DOHH2 (cell line): ENCODE measurements around the gene PARP16.

ENCODE experiments used
- H3F3A ChIP-seq: fragments of 200-600 bp; sonication (generic), shearing (Covaris generic); 2 replicates; pipeline ENCODE4 v1.6.0; 2016; ENCODE audit warnings: antibody characterized with exemption, mild to moderate bottlenecking; ENCODE audit not compliant: control insufficient read depth, insufficient read depth
- H3K27ac ChIP-seq: fragments of 200-600 bp; sonication (generic); 2 replicates; pipeline ENCODE4 v1.5.1; 2014; ENCODE audit warnings: low read depth, mild to moderate bottlenecking, low read length, moderate library complexity
- H3K27me3 ChIP-seq: fragments of 200-600 bp; sonication (generic); 2 replicates; pipeline ENCODE4 v1.6.1; 2014; ENCODE audit warnings: mild to moderate bottlenecking, low read length, mixed read lengths; ENCODE audit not compliant: control insufficient read depth
- H3K36me3 ChIP-seq: fragments of 200-600 bp; sonication (generic); 2 replicates; pipeline ENCODE4 v1.6.1; 2014; ENCODE audit warnings: mild to moderate bottlenecking, low read length, moderate library complexity, mixed read lengths; ENCODE audit not compliant: control insufficient read depth
- H3K4me1 ChIP-seq: fragments of 200-600 bp; sonication (generic); 2 replicates; pipeline ENCODE4 v1.6.1; 2014; ENCODE audit warnings: mild to moderate bottlenecking, low read length, mixed read lengths; ENCODE audit not compliant: control insufficient read depth
- H3K4me2 ChIP-seq: fragments of 200-600 bp; sonication (generic); 2 replicates; pipeline ENCODE4 v1.6.0; 2014; ENCODE audit warnings: mild to moderate bottlenecking, low read length, moderate library complexity
- H3K4me3 ChIP-seq: fragments of 200-600 bp; sonication (generic); 2 replicates; pipeline ENCODE4 v1.5.1; 2014; ENCODE audit warnings: mild to moderate bottlenecking, low read length, mixed read lengths
- H3K79me2 ChIP-seq: fragments of 200-600 bp; sonication (generic); 2 replicates; pipeline ENCODE4 v1.6.1; 2014; ENCODE audit warnings: mild to moderate bottlenecking, low read length, mixed read lengths; ENCODE audit not compliant: control insufficient read depth
- H3K9me2 ChIP-seq: fragments of 200-600 bp; sonication (generic); replicated peaks from 2 replicates; pipeline ENCODE4 v1.6.1; 2014; ENCODE audit warnings: mild to moderate bottlenecking, low read length, mixed read lengths; ENCODE audit not compliant: control insufficient read depth
- H3K9me3 ChIP-seq: fragments of 200-600 bp; sonication (generic); 2 replicates; pipeline ENCODE4 v1.6.1; 2014; ENCODE audit warnings: antibody characterized with exemption, low read length, mixed read lengths; ENCODE audit not compliant: control insufficient read depth, insufficient read depth
- H4K20me1 ChIP-seq: fragments of 200-600 bp; sonication (generic); 2 replicates; pipeline ENCODE4 v1.6.0; 2014; ENCODE audit warnings: low read depth, mild to moderate bottlenecking, antibody characterized with exemption, low read length, moderate library complexity; ENCODE audit not compliant: control insufficient read depth, insufficient read depth
- EZH2phosphoT487 ChIP-seq: fragments of 200-600 bp; sonication (generic); IDR thresholded peaks from 2 replicates; pipeline ENCODE4 v1.6.1; 2017; ENCODE audit warnings: borderline replicate concordance, mild to moderate bottlenecking, antibody characterized with exemption, low read length, moderate library complexity, mixed read lengths
- TF ChIP-seq, protein P1 (sequence below): fragments of 200-600 bp; sonication (generic); IDR thresholded peaks from one replicate; pipeline ENCODE4 v1.5.1; 2014; ENCODE audit warnings: antibody characterized with exemption, mild to moderate bottlenecking, low read depth, low read length; ENCODE audit not compliant: poor library complexity, severe bottlenecking

The PARP16 gene

DNA sequence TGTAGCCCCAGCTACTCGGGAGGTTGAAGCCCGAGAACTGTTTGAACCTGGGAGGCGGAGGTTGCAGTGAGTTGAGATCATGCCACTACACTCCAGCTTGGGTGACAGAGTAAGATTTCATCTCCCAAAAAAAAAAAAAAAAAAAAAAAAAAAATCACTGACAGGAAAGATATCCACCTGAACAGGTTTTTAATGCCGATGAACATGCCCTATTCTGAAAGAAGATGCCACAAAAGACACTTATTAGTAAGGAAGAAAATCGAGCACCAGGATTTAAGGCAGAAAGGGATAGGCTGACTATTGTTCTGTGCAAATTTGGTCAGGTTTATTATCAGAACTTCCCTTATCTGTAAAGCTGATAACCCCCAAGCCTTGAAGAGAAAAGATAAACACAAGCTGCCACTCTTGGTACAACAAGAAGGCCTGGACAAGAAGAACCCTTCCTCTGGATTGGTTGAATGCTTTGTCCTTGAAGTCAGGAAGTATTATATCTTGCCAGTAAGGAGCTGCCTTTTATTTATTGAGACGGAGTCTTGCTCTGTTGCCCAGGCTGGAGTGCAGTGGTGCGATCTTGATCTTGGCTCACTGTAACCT lies 2.7 kb upstream of the PARP16 start:
- no peaks in the 10 kb centered on the region for H3K9me2 ChIP-seq
- 0 out of 2 replicates have a peak, but pooled peaks cover 13% of the 10 kb centered on the region for H3F3A ChIP-seq
- H3K79me2 ChIP-seq: peaks cover 15% of the 10 kb centered on the region
- no peaks in the 10 kb centered on the region for H3K36me3 ChIP-seq
- peaks cover 44% of the 10 kb centered on the region for H3K4me1 ChIP-seq
- no peak overlapping the region for H3K4me3 ChIP-seq
- no peaks in the 10 kb centered on the region for H4K20me1 ChIP-seq
- H3K4me2 ChIP-seq: no peak overlapping the region
- H3K27ac ChIP-seq: no peak overlapping the region
- H3K27me3 ChIP-seq: no peaks in the 10 kb centered on the region
- TF ChIP-seq, protein P1, sequence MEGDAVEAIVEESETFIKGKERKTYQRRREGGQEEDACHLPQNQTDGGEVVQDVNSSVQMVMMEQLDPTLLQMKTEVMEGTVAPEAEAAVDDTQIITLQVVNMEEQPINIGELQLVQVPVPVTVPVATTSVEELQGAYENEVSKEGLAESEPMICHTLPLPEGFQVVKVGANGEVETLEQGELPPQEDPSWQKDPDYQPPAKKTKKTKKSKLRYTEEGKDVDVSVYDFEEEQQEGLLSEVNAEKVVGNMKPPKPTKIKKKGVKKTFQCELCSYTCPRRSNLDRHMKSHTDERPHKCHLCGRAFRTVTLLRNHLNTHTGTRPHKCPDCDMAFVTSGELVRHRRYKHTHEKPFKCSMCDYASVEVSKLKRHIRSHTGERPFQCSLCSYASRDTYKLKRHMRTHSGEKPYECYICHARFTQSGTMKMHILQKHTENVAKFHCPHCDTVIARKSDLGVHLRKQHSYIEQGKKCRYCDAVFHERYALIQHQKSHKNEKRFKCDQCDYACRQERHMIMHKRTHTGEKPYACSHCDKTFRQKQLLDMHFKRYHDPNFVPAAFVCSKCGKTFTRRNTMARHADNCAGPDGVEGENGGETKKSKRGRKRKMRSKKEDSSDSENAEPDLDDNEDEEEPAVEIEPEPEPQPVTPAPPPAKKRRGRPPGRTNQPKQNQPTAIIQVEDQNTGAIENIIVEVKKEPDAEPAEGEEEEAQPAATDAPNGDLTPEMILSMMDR: no peak
- no peak for TF ChIP-seq EZH2phosphoT487
- no peaks in the 10 kb centered on the region for H3K9me3 ChIP-seq

DNA sequence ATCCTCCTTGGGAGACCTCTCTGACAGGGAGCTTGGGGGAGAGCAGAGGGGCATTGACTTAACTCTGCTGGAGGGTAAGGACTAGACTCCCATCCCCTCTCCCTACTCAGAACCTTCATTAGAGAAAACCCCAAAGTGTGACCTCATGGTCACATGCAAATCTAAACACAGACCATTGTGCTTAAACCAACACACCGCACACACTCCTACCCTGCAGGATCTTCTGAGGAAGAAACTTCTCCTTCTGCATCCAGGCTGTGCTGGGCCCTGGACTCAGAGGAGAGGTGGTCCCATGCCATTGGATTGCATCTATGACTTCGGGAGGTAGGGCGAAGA lies 805 bp upstream of the PARP16 start:
- peak overlapping the region; percentile 23; the same call in 1 of the 2 replicates for H3K27ac ChIP-seq
- H3K9me3 ChIP-seq: no peaks in the 10 kb centered on the region
- H3K36me3 ChIP-seq: no peaks in the 10 kb centered on the region; the same call in 1 of the 2 replicates
- H3K79me2 ChIP-seq: peaks cover 17% of the 10 kb centered on the region
- peaks cover 36% of the 10 kb centered on the region for H3K4me1 ChIP-seq
- no peaks in the 10 kb centered on the region for H3K27me3 ChIP-seq
- H3K4me2 ChIP-seq: peak overlapping the region; percentile 85
- H3F3A ChIP-seq: 0 out of 2 replicates have a peak, but pooled peaks cover 7% of the 10 kb centered on the region
- H3K4me3 ChIP-seq: peak overlapping the region; percentile 82
- H4K20me1 ChIP-seq: no peaks in the 10 kb centered on the region
- TF ChIP-seq EZH2phosphoT487: no peak
- TF ChIP-seq, protein P1: no peak
- H3K9me2 ChIP-seq: no peaks in the 10 kb centered on the region

DNA sequence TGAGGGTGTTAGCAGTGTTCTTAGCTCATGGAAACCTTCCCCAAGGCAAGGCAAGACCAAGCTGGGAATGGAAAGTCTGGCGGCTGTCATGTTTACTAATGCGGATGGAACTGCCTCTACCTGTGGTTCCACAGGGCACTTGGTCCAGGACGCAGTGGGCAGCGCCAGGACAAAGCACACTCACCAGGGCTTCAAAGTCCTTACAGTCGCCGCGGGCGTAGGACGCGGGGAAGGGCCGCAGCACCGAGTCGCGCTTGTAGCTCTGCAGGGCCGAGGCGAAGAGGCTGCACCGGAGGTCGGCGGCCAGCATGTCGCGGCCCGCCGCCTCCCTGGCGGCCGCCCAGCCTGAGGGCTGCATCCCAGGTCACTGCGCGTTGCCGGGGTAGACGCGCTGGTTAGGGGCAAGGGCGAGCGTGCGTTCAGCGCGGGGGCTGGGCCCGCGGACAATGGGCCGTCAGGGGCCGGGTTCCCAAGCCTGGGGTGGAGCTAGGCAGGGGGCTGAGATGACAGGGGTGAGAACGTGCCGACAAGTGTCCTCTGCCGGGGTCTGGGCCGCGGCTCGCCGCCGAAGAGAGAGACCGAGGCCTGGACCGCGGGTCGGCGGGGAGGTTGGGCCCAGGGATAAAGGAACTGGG lies 497 bp downstream of the PARP16 start:
- Histone ChIP-seq H3K79me2 (peaks cover 20% of the 10 kb centered on the region), H3K27ac (peak overlapping the region; percentile 43), H3K4me1 (peaks cover 34% of the 10 kb centered on the region), H3K36me3 (no peaks in the 10 kb centered on the region; the same call in 1 of the 2 replicates), H3K9me3 (no peaks in the 10 kb centered on the region), H3F3A (0 out of 2 replicates have a peak, but pooled peaks cover 7% of the 10 kb centered on the region), H3K4me2 (peak overlapping the region; percentile 85), H3K4me3 (peak overlapping the region; percentile 82), H3K27me3 (no peaks in the 10 kb centered on the region), H4K20me1 (no peaks in the 10 kb centered on the region), H3K9me2 (no peaks in the 10 kb centered on the region)
- TF ChIP-seq, protein P1: no peak
- no peak for TF ChIP-seq EZH2phosphoT487
